ENCODE results near the gene ODAD3.
"Not testable (repeated sequence)": the region's sequence is repeated elsewhere in the genome, so short reads cannot be mapped to it uniquely, and the experiment has no call there.

ODAD3 gene

DNA sequence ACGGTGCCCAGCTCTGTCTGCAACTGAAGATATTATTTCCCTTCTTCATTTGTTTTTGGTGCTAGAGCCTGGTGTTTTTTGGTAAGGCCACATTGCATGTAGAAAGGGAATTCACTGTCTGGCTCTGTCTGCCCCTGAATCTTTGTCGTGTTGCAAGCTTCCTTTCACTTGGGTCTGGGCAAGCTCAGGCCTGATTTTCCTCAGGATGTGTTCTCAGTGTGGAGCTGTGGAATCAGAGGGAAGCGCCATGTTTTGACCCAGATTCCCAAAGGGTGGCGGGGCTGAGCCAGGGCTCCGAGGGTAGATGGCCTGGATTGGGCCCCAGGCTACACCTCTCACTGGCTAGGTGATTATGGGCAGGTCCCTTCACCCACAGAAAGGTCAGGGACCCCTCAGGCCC lies 9.1 kb upstream of the ODAD3 start:
- DNase-seq: no peak

DNA sequence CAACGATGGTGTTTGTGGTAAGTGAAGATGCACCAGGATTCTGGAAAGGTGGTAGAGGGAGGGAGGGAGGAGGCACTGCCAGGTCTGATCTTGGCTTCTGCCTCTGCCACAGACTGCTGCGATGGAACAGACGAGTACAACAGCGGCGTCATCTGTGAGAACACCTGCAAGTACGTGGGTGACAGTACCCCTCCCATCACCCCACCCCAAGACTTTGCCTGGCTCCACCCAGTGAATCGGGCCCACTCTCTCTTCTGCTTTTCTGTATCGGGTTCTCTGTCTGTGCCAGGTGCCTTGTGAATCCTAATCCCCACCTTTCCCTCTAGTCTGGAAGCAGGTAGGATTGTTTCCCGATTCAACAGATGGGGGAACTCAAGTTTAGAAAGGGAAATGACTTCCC lies 3.0 kb upstream of the ODAD3 start:
- no peak for DNase-seq

GRCh38 chr19:11435833-11436313 lies 952 bp upstream of the ODAD3 start:
- DNase-seq: no peak

GRCh38 chr19:11434703-11435056 lies 241 bp downstream of the ODAD3 start:
- DNase-seq: no peak

GRCh38 chr19:11433526-11433925 lies 1.4 kb downstream of the ODAD3 start:
- not testable (repeated sequence) for DNase-seq

GRCh38 chr19:11426656-11427055 lies 8.3 kb downstream of the ODAD3 start:
- no peak for DNase-seq

GRCh38 chr19:11425719-11426457 lies 9.0 kb downstream of the ODAD3 start:
- DNase-seq: no peak

- no peak for DNase-seq
Observed at GRCh38 chr19:11423791-11424181, 11.1 kb downstream of the ODAD3 start.

DNA sequence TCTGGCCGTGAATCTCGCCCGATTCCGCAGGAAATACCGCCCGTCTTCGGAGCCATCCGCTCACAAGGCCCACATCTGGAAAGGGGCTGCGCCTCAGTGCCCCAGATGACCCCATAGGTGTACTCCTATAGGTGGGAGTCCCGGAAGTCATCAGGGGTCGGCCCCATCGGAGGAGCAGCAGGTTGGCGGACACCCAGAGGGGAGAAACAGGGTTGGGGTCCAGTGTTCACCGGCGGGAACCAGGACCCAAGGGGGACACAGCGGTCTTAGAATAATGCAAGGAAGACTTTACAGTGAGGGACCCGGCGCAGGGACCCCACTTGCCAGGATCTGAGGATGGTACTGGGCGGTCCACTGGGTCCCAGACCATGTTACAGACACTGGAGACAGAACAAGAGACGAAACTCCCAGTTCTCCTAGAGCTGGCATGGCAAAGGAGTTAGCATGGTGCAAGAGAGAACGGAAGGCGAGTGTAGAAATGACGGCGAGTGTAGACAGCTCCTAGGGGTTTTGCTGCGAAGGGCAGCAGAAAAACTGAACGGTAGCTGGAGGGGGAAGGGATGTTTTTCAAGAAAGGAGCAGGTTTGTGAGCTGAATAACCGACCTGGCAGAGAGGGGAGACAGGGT lies 11.6 kb downstream of the ODAD3 start:
- DNase-seq: no peak

DNA sequence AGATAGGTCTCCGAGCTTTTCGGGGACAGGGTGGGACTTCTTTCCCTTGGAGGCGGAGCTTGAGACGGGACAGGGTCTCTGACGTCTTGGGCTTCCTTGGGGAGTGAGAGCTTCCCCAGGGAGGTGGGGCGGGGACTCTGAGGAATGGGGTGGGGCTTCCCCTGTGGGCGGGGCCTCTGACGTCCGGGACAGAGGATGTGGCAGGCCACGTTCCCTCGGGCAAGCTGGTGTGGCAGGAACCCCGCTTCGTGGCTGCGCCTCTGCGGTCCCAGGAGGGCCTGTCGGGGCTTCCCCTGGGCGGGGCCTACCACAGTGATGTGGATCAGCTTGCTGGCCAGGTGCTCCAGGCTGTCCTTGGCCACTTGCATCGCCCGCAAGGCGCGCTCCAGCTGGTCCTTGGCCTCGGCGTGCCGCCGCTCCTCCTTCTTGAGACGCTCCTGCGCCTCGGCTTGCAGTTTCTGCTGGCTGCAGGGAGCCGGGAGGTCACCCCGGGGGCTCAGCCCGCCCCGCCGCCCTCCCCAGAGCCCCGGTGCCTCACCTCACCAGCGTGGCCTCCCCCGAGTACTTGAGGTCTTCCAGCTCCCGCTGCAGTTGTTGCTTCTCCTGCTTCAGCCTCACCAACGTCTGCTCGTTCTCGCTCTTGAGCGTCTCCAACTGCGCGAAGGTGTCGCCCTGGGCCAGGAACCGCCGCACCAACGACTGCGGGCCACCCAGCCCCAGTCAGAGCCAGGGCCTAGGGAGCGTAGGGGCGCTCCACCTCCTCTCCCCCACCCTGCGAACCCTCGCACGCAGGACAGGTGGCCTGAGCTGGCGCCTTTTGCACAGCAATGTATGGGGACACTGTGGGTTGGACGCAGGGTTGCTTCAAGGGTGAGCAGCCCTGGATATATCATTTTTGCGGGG lies 12.5 kb downstream of the ODAD3 start:
- peak; percentile 70 for DNase-seq

- DNase-seq: peak; percentile 48
Observed at GRCh38 chr19:11421371-11422098, 13.4 kb downstream of the ODAD3 start.

GRCh38 chr19:11420429-11421370 lies 14.2 kb downstream of the ODAD3 start:
- peak; percentile 74 for DNase-seq

DNA sequence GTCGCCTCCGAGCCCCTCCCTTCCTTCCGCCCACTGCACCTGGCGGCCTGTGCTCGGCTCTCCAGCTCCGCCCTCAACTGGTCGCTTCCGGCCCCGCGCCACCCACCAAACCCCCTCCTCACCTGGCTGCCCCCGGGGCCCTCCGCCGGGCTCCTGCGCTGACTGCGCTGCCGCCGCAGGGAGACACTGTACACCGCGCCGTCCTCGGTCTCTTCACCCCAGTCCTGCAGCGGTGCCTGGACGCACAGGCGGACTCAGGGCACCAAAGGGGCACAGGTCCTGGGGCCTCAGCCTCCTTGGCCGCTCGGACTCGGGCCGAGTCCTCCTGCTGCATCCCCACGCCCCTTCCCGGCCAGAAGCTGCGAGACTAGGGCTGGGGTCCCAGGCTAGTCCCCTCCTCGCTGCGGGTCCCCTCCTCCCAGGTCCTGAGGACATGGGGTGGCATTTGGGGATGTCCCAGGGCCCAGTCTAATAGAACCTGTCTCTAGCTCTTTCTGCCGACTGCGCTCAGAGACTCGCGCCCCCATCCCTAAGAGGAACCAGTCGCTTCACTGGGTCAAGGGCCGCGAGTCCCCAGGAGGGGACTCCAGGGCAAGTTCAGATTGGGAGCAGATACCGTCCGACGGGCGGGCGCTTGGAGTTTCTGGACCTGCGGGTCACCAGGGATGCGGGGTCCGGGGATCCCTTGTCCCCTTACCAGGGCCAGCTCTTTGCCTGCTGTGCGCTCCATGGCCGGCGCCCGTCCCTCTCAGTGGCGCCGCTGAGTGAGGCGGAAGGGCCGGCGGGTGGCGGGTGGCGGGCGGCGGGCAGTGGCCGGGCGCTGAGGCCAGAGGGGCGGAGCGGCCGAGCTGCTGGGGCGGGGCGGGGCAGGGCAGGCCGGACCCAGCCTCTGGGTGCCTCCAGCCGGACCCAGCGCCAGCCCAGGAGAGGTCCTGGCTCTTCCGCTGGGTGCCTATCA lies 16.1 kb downstream of the ODAD3 start, which contains the start of gene RGL3:
Gene RGL3, minus strand, starts transcription at position 766 of the 958 bp plus-strand sequence. Its CDS starts 36 bp downstream, at position 730.
- DNase-seq: peak; percentile 75

- DNase-seq: no peak
Observed at GRCh38 chr19:11418094-11418548, 16.8 kb downstream of the ODAD3 start.

GRCh38 chr19:11416346-11417052 lies 18.4 kb downstream of the ODAD3 start:
- no peak for DNase-seq

DNA sequence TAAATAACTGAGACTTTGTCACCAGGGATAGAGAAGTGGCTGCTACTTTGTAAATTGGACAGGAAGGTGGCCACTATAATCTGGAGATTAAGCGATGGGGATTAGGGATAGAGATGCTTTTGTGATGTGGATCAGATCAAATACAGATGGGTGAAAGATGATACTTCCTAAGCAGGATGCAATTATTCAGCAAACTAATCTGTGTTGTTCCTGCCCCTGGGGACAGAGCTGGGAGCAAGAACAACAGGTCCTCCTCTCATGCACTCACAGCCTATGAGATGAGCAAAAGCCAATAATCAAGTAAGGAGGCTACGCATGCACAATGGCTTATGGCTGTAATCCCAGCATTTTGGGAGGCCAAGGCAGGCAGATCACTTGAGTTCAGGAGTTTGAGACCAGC lies 20.4 kb downstream of the ODAD3 start:
- no peak for DNase-seq

GRCh38 chr19:11410682-11411081 lies 24.2 kb downstream of the ODAD3 start:
- no peak for DNase-seq

- no peak for DNase-seq
Observed at GRCh38 chr19:11408591-11408990, 26.3 kb downstream of the ODAD3 start.

DNA sequence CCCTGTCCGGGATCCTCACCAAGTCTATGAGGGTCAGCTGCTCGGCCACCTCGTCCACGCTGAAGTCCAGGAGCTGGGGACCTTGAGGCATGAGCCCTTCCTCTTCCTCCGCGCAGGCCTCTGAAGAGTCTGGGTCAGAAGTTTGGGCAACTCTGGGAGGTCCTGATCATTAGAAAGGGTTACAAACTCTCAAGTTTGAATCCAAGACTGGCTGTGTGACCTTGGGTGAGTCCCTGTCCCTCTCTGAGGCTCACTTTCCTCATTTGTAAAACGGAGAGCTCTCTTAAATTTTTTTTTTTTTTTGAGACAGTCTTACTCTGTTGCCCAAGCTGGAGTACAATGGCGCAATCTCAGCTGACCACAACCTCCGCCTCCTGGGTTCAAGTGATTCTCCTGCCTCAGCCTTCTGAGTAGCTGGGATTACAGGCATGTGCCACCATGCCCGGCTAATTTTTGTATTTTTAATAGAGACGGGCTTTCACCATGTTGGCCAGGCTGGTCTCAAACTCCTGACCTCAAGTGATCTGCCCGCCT lies 28.2 kb downstream of the ODAD3 start:
- not testable (repeated sequence) for DNase-seq

All from right kidney (tissue), 1 donor.